Heart left ventricle (tissue), 13 donors: ENCODE data around the gene NAA38.

Experiments
- CTCF ChIP-seq, 12 donors: fragments of 200-600 bp; sonication (generic) in 4 of 12; IDR thresholded peaks; one replicate each; pipeline versions ENCODE4 v1.5.0 to v1.8.0; 2018 to 2022; ENCODE audit warnings: antibody characterized with exemption in 12 of 12, mild to moderate bottlenecking in 5 of 12
- POLR2A ChIP-seq, 2 donors: fragments of 450-650 bp; IDR thresholded peaks; one replicate each; pipeline ENCODE4 v1.6.1; 2017; ENCODE audit warnings: antibody characterized with exemption in 2 of 2, mild to moderate bottlenecking in 2 of 2, moderate library complexity in 2 of 2
- donor health status: ischemic (EF 13 %, LVEDD 7.1; RV severe dilation, severe dysfunction).
- donor health status: DM: no; HTN: yes; CAD: no.
- donor health status: DM: no; HTN: no; CAD: no.
- donor health status: ischemic (EF 25% LVEDD 6.9; RV normal size, moderate dysfunction).
- donor health status: ischemic (EF 25% LVEDD 5.7; RV mildly dilated, moderate dysfunction).
- donor health status: ischemic (EF 35%, LVEDD 5.7; RV mildly dilated, moderate dysfunction).
- donor health status: nonischemic (EF 11% LVEDD 7.7; RV severe dilation, severe dysfunction).
- donor health status: DM: yes; HTN: yes; CAD: no.
- donor health status: PGD.
- donor health status: ischemic (EF 29% LVEDD 5.4; RV normal size, mild dysfunction).
- donor health status: nonischemic (EF 23%, LVEDD 6.1; RV moderate dilation, normal function).

GRCh38 chr17:7844292-7845154 is 12.8 kb downstream of the NAA38 start:
- TF ChIP-seq CTCF (IDR thresholded peaks at IDR 0.05) (no peak), POLR2A (IDR thresholded peaks at IDR 0.05) (peak; percentile 64 to 70)
